Spleen (tissue), 11 donors: ENCODE measurements around the gene FBXO34. TPM values are rescaled to one million over a fixed set of nuclear protein-coding genes. Genes with fewer than 3 reads are reported as not detected.
A peak's percentile ranks its signal among the peaks of the same experiment; 100 is the strongest.

ENCODE experiments used
- DNase-seq: peaks from one replicate; pipeline ENCODE4 v3.0.0-alpha.2; 2020
- H3K27ac ChIP-seq, 8 donors: fragments of 200-600 bp; sonication (generic) in 7 of 8; 1 replicate in 4 of 8; 2 replicates in 4 of 8; pipeline versions ENCODE4 v1.5.0 to v1.8.0; 2016 to 2021; ENCODE audit warnings: inconsistent platforms in 4 of 8, mild to moderate bottlenecking in 4 of 8, moderate library complexity in 1 of 8
- H3K27me3 ChIP-seq, 7 donors: fragments of 200-600 bp; sonication (generic) in 6 of 7; replicated peaks in 1 of 7; 1 replicate in 4 of 7; 2 replicates in 3 of 7; pipeline versions ENCODE4 v1.5.0 to v1.8.0; 2016 to 2021; ENCODE audit warnings: inconsistent platforms in 3 of 7, mild to moderate bottlenecking in 1 of 7
- H3K36me3 ChIP-seq, 6 donors: fragments of 200-600 bp; sonication (generic) in 5 of 6; 1 replicate in 4 of 6; 2 replicates in 2 of 6; pipeline versions ENCODE4 v1.5.0 to v1.8.0; 2016 to 2021; ENCODE audit warnings: inconsistent platforms in 2 of 6
- H3K4me1 ChIP-seq, 6 donors: fragments of 200-600 bp; sonication (generic) in 5 of 6; 1 replicate in 3 of 6; 2 replicates in 3 of 6; pipeline versions ENCODE4 v1.5.0 to v1.8.0; 2016 to 2021; ENCODE audit warnings: inconsistent platforms in 3 of 6
- H3K4me3 ChIP-seq, 8 donors: fragments of 200-600 bp; sonication (generic) in 7 of 8; 1 replicate in 4 of 8; 2 replicates in 4 of 8; pipeline versions ENCODE4 v1.5.0 to v1.8.0; 2016 to 2021; ENCODE audit warnings: inconsistent platforms in 4 of 8, mild to moderate bottlenecking in 4 of 8, moderate library complexity in 2 of 8
- H3K9me3 ChIP-seq, 8 donors: fragments of 200-600 bp; sonication (generic) in 7 of 8; 1 replicate in 4 of 8; 2 replicates in 4 of 8; pipeline versions ENCODE4 v1.5.0 to v1.8.0; 2016 to 2021; ENCODE audit warnings: inconsistent platforms in 4 of 8
- CTCF ChIP-seq, 11 experiments: fragments of 200-600 bp in 7 of 11; fragments of 450-650 bp in 4 of 11; sonication (generic) in 4 of 11; IDR thresholded peaks in 8 of 11; conservative IDR thresholded peaks in 3 of 11; 1 replicate in 7 of 11; 2 replicates in 4 of 11; pipeline versions ENCODE4 v1.4.0 to v1.8.0; 2016 to 2021; ENCODE audit warnings: antibody characterized with exemption in 11 of 11, inconsistent platforms in 4 of 11, mild to moderate bottlenecking in 1 of 11
- POLR2A ChIP-seq, 3 donors: fragments of 450-650 bp; IDR thresholded peaks; one replicate each; pipeline ENCODE4 v1.5.1; 2017; ENCODE audit warnings: antibody characterized with exemption in 3 of 3, mild to moderate bottlenecking in 1 of 3
- POLR2AphosphoS5 ChIP-seq, 3 donors: sonication (generic); formaldehyde crosslinking; IDR thresholded peaks; one replicate each; pipeline ENCODE4 v1.5.1; 2017; ENCODE audit warnings: antibody characterized with exemption in 3 of 3
- WGBS, 5 donors: extraction: QIAGEN DNeasy Blood & Tissue Kit in 3 of 5; methylation state at CpG; one replicate each; pipeline versions ENCODE4 v1.1.5 to v1.1.7; 2013 to 2018; 5-methylcytosine and 5-hydroxymethylcytosine counted together
- intact Hi-C: fragments of 100-400 bp; cut with DNase I; formaldehyde crosslinking; loops from one replicate; pipeline ENCODE4 v1.15.0; 2023; ENCODE audit warnings: low total_unique reads
- polyA plus RNA-seq, 3 donors: library from polyadenylated mRNA; stranded (reverse); fragments of 200-250 nt; gene quantifications; one replicate each; pipeline ENCODE4 v1.2.1, GENCODE V29; 2013
- total RNA-seq, 7 donors: library from RNA; depleted of rRNA in 3 of 7; stranded (reverse); fragments of >200 nt in 3 of 7; fragmentation: NEBNext Ultra II Directional in 4 of 7; extraction: Animal tissue kit (Norgen Biotek cat#: 25700) in 4 of 7; gene quantifications; one replicate each; pipeline versions ENCODE4 v1.1.0 to v1.2.1, GENCODE V29; 2016 to 2021
- donor health status: healthy with polysubstance abuse.
- donor health status: DM: no; HTN: no; CAD: no; lungs with moderate emphysema.
- donor health status: DM: no; HTN: no; CAD: no.
- donor health status: Bipolar disorder and iron deficiency.
- donor health status: healthy.
- donor health status: DM: no; HTN: no; CAD: no.
- donor health status: DM: yes; HTN: yes; CAD: no.

The FBXO34 gene
- total and polyA plus RNA-seq, 10 donors = 5.8 to 46.0 (median 26.7) TPM

GRCh38 chr14:55253276-55253675 is 17.9 kb upstream of the FBXO34 start:
- Histone ChIP-seq H3K36me3 (no peaks in the 10 kb centered on the region), H3K9me3 (no peaks in the 10 kb centered on the region), H3K4me1 (no peaks in the 10 kb centered on the region), H3K27me3 (peaks cover 0 to 13% (median 0%) of the 10 kb centered on the region in 7 donors), H3K27ac (no peak overlapping the region), H3K4me3 (no peak overlapping the region)
- no peak for TF ChIP-seq POLR2AphosphoS5 (IDR thresholded peaks at IDR 0.05)
- intact Hi-C loops = no loop called here
- no peak for DNase-seq
- 82 to 95% (median 90%) methylated on average over 5 of the region's 5 CpGs for WGBS, 5 donors

- no peak overlapping the region for H3K4me3 ChIP-seq
- H3K27me3 ChIP-seq = peaks cover 0 to 13% (median 0%) of the 10 kb centered on the region in 7 donors
- H3K36me3 ChIP-seq = no peaks in the 10 kb centered on the region
- TF ChIP-seq POLR2A (IDR thresholded peaks at IDR 0.05) = no peak
- no peak for TF ChIP-seq POLR2AphosphoS5 (IDR thresholded peaks at IDR 0.05)
- DNase-seq = no peak
- H3K27ac ChIP-seq = no peak overlapping the region
- H3K9me3 ChIP-seq = no peaks in the 10 kb centered on the region
- no peaks in the 10 kb centered on the region for H3K4me1 ChIP-seq
- 68 to 95% (median 80%) methylated on average over 1 of the region's 1 CpG for WGBS, 5 donors
- intact Hi-C loops = no loop called here
Observed at GRCh38 chr14:55254581-55254980, 16.6 kb upstream of the FBXO34 start.

- no peaks in the 10 kb centered on the region for H3K4me1 ChIP-seq
- WGBS, 5 donors = 84 to 93% (median 88%) methylated on average over 3 of the region's 3 CpGs
- peak; percentile 30 for DNase-seq
- peaks cover 0 to 9% (median 0%) of the 10 kb centered on the region in 7 donors for H3K27me3 ChIP-seq
- H3K9me3 ChIP-seq = no peaks in the 10 kb centered on the region
- H3K4me3 ChIP-seq = no peak overlapping the region
- H3K27ac ChIP-seq = no peak overlapping the region
- intact Hi-C loops = no loop called here
- H3K36me3 ChIP-seq = no peaks in the 10 kb centered on the region
- TF ChIP-seq POLR2A (IDR thresholded peaks at IDR 0.05) (no peak), CTCF (IDR thresholded peaks at IDR 0.05 in 8 of 11, conservative IDR thresholded peaks at IDR 0.05 in 3 of 11) (no peak), POLR2AphosphoS5 (IDR thresholded peaks at IDR 0.05) (no peak)
Observed at GRCh38 chr14:55255979-55256378, 15.2 kb upstream of the FBXO34 start.

GRCh38 chr14:55256586-55256985 is 14.6 kb upstream of the FBXO34 start:
- DNase-seq = peak; percentile 51
- WGBS, 5 donors = 57 to 79% (median 69%) methylated on average over 6 of the region's 6 CpGs
- intact Hi-C loops = no loop called here
- no peak for TF ChIP-seq CTCF (IDR thresholded peaks at IDR 0.05 in 8 of 11, conservative IDR thresholded peaks at IDR 0.05 in 3 of 11)
- no peak for TF ChIP-seq POLR2A (IDR thresholded peaks at IDR 0.05)
- TF ChIP-seq POLR2AphosphoS5 (IDR thresholded peaks at IDR 0.05) = no peak
- Histone ChIP-seq H3K9me3 (no peaks in the 10 kb centered on the region), H3K36me3 (no peaks in the 10 kb centered on the region), H3K4me3 (no peak overlapping the region), H3K4me1 (no peaks in the 10 kb centered on the region), H3K27ac (no peak overlapping the region), H3K27me3 (peaks cover 0 to 13% (median 0%) of the 10 kb centered on the region in 7 donors)

- WGBS, 5 donors = 38 to 60% (median 55%) methylated on average over 4 of the region's 4 CpGs
- no peaks in the 10 kb centered on the region for H3K4me1 ChIP-seq
- H3K27me3 ChIP-seq = peaks cover 0 to 6% (median 0%) of the 10 kb centered on the region in 7 donors
- H3K27ac ChIP-seq = no peak overlapping the region
- TF ChIP-seq POLR2AphosphoS5 (IDR thresholded peaks at IDR 0.05) (no peak), CTCF (IDR thresholded peaks at IDR 0.05 in 8 of 11, conservative IDR thresholded peaks at IDR 0.05 in 3 of 11) (no peak), POLR2A (IDR thresholded peaks at IDR 0.05) (no peak)
- no peaks in the 10 kb centered on the region for H3K36me3 ChIP-seq
- H3K9me3 ChIP-seq = peaks cover 0 to 6% (median 0%) of the 10 kb centered on the region in 8 donors
- H3K4me3 ChIP-seq = no peak overlapping the region
- no peak for DNase-seq
- intact Hi-C loops = loop anchor here (5.0 to 10.0 kb wide), 2 partner anchors 87 to 170 kb away; no protein-coding TSS in a partner anchor
Observed at GRCh38 chr14:55265197-55265596, 6.0 kb upstream of the FBXO34 start.
